CD1c-positive myeloid dendritic cell (primary cell): ENCODE results near the gene EHBP1.
"Not testable (repeated sequence)": the region's sequence is repeated elsewhere in the genome, so short reads cannot be mapped to it uniquely, and the experiment has no call there.

ENCODE experiments used
- DNase-seq: peaks from one replicate; pipeline ENCODE4 v3.0.0-alpha.2; 2016; ENCODE audit errors: extremely low spot score

The EHBP1 gene

GRCh38 chr2:63019686-63020085, 314.2 kb downstream of the EHBP1 start:
- DNase-seq = not testable (repeated sequence)

DNA sequence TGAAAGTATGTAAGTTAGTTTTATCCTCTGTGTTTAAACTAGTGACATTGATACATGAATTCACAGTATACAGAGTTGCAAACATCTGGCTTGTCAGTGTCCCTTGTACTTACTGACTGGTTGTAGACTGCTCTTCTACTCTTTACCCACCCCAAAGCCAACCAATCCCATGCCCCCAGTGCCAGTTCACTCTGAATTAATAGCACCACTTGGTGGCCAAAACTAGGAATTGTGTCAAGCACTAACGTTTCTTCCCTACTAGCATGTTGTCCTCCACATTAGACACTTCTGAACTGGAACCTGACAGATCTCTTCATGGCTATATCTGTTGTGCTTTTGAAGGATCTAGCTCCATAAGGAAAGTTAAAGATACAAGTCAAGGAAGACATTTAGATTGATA, 317.9 kb downstream of the EHBP1 start:
- no peak for DNase-seq

GRCh38 chr2:63027220-63027619, 321.7 kb downstream of the EHBP1 start:
- no peak for DNase-seq

- DNase-seq = no peak
Measured at GRCh38 chr2:63029058-63029457, 323.5 kb downstream of the EHBP1 start.

- DNase-seq = no peak
Measured at GRCh38 chr2:63034526-63034925, 329.0 kb downstream of the EHBP1 start.

DNA sequence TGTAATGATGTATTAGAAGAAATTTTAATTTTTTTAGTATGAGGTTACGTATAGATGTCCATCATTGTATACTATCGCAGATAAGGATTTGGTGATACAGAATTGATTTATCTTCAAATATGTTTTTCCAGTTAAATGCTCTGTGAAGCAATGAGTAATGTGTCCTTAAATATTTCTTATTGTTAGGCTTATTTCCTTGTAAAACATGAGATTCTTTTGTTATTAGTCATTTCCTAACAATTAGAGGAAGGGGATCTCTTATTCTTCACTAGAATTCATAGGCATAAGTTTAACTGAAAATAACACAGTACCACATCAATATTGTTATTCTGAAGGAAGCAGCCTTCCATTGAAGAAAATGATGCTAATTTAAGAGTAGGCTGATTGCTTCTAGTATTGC, 329.7 kb downstream of the EHBP1 start:
- no peak for DNase-seq

- DNase-seq = no peak
Measured at GRCh38 chr2:63035660-63036059, 330.1 kb downstream of the EHBP1 start.

DNA sequence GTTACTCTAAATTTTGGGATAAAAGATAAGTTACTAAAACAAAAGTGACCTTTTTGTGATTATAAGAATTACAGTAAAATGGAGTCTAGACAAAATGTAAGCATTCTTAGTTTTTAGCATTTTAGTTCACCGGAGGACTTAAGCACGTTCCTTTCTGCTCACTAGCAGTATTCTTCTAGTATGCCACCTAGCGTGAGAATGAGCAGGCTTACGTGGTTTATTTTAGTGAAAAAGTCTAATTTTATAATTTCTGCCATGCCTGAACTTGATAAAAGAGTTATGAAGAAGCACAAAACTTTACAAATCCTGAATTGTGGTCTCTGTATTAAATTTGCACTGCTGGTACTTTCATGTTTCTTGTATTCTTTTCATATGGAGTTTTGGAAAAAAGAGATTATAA, 332.5 kb downstream of the EHBP1 start:
- no peak for DNase-seq

DNA sequence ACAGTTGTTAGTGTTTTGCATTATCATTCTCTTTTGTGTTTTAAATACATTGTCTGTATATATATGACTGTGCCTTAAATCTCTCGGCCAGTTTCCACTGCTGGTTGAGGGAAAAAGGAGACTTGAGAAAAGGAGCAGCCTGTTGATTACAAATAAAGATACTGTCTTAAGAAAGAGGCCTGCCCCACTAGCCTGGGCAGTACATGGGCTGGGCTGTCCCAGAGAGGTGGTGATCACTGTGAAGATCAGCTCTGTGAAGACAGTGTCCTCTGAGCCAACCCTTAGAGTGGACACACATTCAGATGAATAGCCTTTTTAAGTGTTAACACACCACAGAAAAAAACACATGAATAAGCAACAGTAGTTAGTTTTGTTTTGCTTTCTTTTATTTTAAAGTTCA, 335.1 kb downstream of the EHBP1 start:
- no peak for DNase-seq

DNA sequence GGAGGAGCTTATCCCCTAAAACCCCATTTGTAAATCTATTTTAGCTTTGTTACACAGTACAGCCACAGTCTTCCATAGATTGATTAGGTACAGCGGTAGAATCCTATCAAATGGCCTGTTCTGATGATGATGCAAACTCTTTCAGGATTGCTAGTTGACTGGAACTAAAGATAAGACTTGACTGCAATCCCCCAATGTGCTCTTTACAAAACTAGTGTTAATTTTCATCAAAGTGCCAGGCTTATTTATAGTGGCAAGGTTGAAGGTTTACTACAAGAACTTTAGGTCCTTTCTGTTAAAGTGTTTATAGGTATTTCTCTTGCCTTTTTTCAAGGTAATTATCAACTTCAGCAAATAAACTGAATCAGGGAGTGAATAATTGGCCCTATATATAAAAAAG, 336.1 kb downstream of the EHBP1 start:
- no peak for DNase-seq

GRCh38 chr2:63044362-63045327, 339.1 kb downstream of the EHBP1 start:
- no peak for DNase-seq

DNA sequence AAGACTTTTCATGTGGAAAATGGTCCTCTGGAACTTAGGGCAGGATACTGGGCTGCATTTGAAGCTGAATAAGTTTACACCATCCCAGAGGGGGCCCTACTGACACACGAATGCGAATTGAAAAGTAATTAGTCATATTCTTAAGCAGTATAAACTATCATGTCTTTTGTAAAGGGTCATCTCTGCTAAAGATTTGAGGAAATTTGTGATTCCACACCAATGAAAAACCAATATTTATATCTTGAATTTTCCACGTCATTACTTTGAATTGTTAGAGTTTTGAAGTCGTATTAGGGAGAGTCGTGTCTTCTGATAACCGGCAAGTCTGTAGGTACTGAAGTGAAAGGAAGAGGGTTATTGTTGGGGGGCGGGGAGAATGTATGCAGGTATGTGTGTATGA, 341.0 kb downstream of the EHBP1 start:
- DNase-seq = no peak

- no peak for DNase-seq
Measured at GRCh38 chr2:63046961-63047320, 341.4 kb downstream of the EHBP1 start.

- DNase-seq = no peak
Measured at GRCh38 chr2:63047321-63048279, 342.1 kb downstream of the EHBP1 start.

DNA sequence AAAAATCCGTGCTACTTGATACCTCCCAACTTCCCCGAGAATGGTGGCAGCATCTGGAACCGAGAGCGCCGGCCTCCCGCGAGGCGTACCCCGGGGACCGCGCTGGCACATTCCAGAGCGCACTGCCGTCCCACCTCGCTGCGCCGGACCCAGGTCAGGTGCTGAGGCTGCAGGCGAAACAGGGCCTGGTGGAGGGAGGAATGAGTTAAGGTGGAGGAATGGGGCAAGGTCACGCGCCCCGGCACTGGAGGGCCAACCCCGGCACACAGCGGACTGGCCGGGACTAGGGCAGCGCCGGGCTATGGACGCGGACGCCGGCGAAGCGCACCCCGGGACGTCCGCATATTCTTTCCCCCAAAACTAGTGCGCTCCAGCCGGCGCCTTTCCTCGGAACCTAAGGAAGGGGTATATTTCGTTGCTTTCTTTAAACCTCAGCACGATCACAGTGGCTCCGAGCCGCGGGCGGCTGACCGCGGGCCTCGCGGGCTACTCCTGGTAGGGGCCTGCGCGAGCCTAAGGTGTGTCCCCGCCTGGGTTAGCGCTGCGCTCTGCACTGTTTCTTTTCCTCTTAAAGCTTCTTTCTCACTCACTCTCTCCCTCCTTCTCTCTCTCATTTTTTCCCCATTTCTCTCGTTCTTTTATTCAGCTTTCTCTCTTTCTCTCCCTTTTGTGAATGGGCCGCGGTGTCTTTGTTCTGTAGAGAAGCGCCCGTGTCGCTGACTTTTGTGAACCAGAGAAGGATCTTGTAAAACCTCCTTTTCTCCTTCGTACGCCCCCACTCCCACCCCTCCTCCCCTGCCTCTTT, 343.1 kb downstream of the EHBP1 start:
- no peak for DNase-seq

GRCh38 chr2:63049211-63049969, 343.9 kb downstream of the EHBP1 start:
- no peak for DNase-seq

GRCh38 chr2:63049970-63050333, 344.4 kb downstream of the EHBP1 start:
- no peak for DNase-seq

- DNase-seq = no peak
Measured at GRCh38 chr2:63050334-63051041, 345.0 kb downstream of the EHBP1 start, which contains the start of gene OTX1. OTX1 (plus strand) TSS chr2:63050830; CDS start chr2:63052991, 2,161 bp downstream.

DNA sequence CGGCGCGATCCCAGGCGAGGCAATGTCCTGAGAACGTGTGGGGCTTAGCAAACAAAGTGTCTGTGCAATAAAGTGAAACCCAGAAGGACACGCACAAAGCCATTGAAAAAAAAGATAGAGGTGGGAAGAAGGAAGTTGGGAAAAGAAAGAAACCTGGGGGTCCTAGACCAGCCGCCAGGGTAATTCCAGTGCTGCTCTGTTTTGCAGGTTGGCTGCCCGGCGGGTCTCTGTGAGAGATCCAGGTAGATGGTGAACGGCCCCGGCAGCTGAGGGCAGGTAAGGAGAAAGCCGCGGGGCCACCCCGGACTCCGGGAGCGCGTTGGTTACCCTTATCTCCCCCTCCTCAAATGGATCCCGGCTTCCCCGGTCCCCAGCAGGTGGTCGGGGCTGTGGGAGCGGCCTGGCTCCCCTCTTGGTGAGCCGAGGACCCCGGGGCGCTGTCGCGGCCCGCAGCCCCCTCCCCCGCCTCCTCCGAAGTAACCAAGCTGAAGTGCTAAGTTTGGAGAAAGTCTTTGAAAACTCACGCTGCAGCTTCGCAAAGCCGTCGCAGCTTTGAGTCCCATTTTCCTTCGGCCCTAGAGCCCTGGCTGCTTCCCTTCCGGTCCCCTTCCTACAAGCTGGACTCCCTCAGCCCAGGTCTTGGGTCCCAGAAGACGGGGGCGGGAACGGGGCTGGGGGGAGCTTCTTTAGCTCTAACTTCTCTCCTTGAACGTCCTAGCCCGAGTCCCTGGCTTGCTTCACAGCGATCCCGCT, 345.7 kb downstream of the EHBP1 start:
- DNase-seq = no peak
